Measurements from ENCODE around the gene P2RY8. TPM values are rescaled to one million over a fixed set of nuclear protein-coding genes. Genes with fewer than 3 reads are reported as not detected.
"Not testable (repeated sequence)": the region's sequence is repeated elsewhere in the genome, so short reads cannot be mapped to it uniquely, and the experiment has no call there.

The P2RY8 gene
- total RNA-seq, 1 experiment from 2014 or later = 0.03 TPM

- DNase-seq = no peak
These were observed 59.1 kb downstream of the P2RY8 start for GRCh38 chrX:1477801-1478458.

DNA sequence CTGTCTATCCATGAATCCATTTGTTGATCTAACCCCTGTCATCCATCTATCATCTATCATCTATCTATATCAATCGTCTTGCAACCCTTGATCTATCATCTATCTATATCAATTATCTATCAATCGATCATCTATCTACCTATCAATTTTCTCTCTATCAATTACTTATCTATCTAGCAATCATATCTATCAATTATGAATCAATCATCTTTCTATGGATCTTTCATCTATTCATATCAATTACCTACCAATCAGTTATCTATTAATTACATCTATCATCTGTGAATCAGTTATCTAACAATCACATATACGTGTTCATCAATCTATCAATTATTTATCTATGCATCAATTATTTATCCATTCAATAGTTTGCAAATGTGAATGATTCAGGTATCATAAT lies 59.8 kb downstream of the P2RY8 start:
- H3K27me3 ChIP-seq (ENCODE audit: control insufficient read depth, insufficient read depth, low read length) = no peaks in the 10 kb centered on the region; the same call in 1 of the 2 replicates
- no peak for DNase-seq
- no peak overlapping the region for H3K4me3 ChIP-seq (ENCODE audit: insufficient read depth, low read depth, low read length)
- no peaks in the 10 kb centered on the region for H3K36me3 ChIP-seq (replicated peaks; ENCODE audit: control insufficient read depth, insufficient read depth, low read length)

More at GRCh38 chrX:1477801-1478458, 59.1 kb downstream of the P2RY8 start:
- H3K36me3 ChIP-seq (replicated peaks; ENCODE audit: control insufficient read depth, insufficient read depth, low read length) = no peaks in the 10 kb centered on the region
- H3K4me3 ChIP-seq (ENCODE audit: insufficient read depth, low read depth, low read length) = no peak overlapping the region
- no peaks in the 10 kb centered on the region; the same call in 1 of the 2 replicates for H3K27me3 ChIP-seq (ENCODE audit: control insufficient read depth, insufficient read depth, low read length)

DNA sequence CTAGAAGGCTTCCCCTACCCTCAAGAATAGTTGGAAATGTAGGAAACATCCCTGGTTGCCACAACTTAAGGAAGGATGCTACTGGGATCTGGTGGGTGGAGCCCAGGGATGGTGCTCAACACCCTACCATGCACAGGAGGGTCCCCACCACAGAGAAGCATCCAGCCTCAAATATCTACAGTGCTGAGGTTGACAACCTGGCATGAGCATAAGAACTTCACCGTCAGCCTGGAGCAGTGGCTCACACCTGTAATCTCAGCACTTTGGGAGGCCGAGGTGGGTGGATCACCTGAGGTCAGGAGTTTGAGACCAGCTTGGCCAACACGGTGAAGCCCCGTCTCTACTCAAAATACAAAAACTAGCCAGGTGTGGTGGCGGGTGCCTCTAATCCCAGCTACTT lies 60.3 kb downstream of the P2RY8 start:
- Histone ChIP-seq H3K27me3 (ENCODE audit: control insufficient read depth, insufficient read depth, low read length) (no peaks in the 10 kb centered on the region; the same call in 1 of the 2 replicates), H3K4me3 (ENCODE audit: insufficient read depth, low read depth, low read length) (no peak overlapping the region), H3K36me3 (replicated peaks; ENCODE audit: control insufficient read depth, insufficient read depth, low read length) (no peaks in the 10 kb centered on the region)
- no peak for DNase-seq

DNA sequence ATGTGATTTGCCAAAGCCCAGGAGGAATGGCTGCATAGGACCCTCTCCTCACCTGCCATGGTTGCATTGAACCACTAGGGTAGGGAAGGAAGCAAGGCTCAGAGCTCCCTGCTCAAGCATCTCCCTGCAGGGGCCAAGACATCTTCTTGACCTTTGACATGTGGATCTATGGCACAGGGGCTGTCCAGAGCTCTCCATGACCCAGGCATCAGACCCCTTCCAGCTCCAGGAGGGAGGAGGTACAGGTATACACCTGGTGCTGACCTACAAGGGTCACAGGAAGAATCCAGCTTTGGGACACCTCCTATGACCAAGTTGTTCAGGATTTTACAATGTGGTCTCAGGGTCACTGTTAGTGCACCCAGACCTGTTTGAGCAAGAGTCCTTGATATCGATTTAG lies 61.1 kb downstream of the P2RY8 start:
- DNase-seq = no peak
- no peak overlapping the region for H3K4me3 ChIP-seq (ENCODE audit: insufficient read depth, low read depth, low read length)
- no peaks in the 10 kb centered on the region for H3K36me3 ChIP-seq (replicated peaks; ENCODE audit: control insufficient read depth, insufficient read depth, low read length)
- H3K27me3 ChIP-seq (ENCODE audit: control insufficient read depth, insufficient read depth, low read length) = no peaks in the 10 kb centered on the region; the same call in 1 of the 2 replicates

GRCh38 chrX:1475481-1475880 lies 61.5 kb downstream of the P2RY8 start:
- no peaks in the 10 kb centered on the region for H3K36me3 ChIP-seq (replicated peaks; ENCODE audit: control insufficient read depth, insufficient read depth, low read length)
- DNase-seq = no peak
- no peak overlapping the region for H3K4me3 ChIP-seq (ENCODE audit: insufficient read depth, low read depth, low read length)
- no peaks in the 10 kb centered on the region; the same call in 1 of the 2 replicates for H3K27me3 ChIP-seq (ENCODE audit: control insufficient read depth, insufficient read depth, low read length)

- H3K36me3 ChIP-seq (replicated peaks; ENCODE audit: control insufficient read depth, insufficient read depth, low read length); H3K27me3 ChIP-seq (ENCODE audit: control insufficient read depth, insufficient read depth, low read length); H3K4me3 ChIP-seq (ENCODE audit: insufficient read depth, low read depth, low read length); DNase-seq: not testable (repeated sequence)
These were observed 62.4 kb downstream of the P2RY8 start for GRCh38 chrX:1474593-1474992.

GRCh38 chrX:1472975-1473374 lies 64.0 kb downstream of the P2RY8 start:
- no peak for DNase-seq
- Histone ChIP-seq H3K4me3 (ENCODE audit: insufficient read depth, low read depth, low read length) (no peak overlapping the region), H3K36me3 (replicated peaks; ENCODE audit: control insufficient read depth, insufficient read depth, low read length) (no peaks in the 10 kb centered on the region), H3K27me3 (ENCODE audit: control insufficient read depth, insufficient read depth, low read length) (no peaks in the 10 kb centered on the region; the same call in 1 of the 2 replicates)

GRCh38 chrX:1468250-1468772 lies 68.7 kb downstream of the P2RY8 start:
- H3K36me3 ChIP-seq (replicated peaks; ENCODE audit: control insufficient read depth, insufficient read depth, low read length) = no peaks in the 10 kb centered on the region
- H3K27me3 ChIP-seq (ENCODE audit: control insufficient read depth, insufficient read depth, low read length) = no peaks in the 10 kb centered on the region
- DNase-seq = no peak
- no peak overlapping the region for H3K4me3 ChIP-seq (ENCODE audit: insufficient read depth, low read depth, low read length)

GRCh38 chrX:1466971-1467561 lies 69.9 kb downstream of the P2RY8 start:
- Histone ChIP-seq H3K27me3 (ENCODE audit: control insufficient read depth, insufficient read depth, low read length) (no peaks in the 10 kb centered on the region), H3K4me3 (ENCODE audit: insufficient read depth, low read depth, low read length) (no peak overlapping the region), H3K36me3 (replicated peaks; ENCODE audit: control insufficient read depth, insufficient read depth, low read length) (no peaks in the 10 kb centered on the region)
- no peak for DNase-seq

- DNase-seq = no peak
- H3K36me3 ChIP-seq (replicated peaks; ENCODE audit: control insufficient read depth, insufficient read depth, low read length) = no peaks in the 10 kb centered on the region
- H3K4me3 ChIP-seq (ENCODE audit: insufficient read depth, low read depth, low read length) = no peak overlapping the region
- H3K27me3 ChIP-seq (ENCODE audit: control insufficient read depth, insufficient read depth, low read length) = no peaks in the 10 kb centered on the region
These were observed 70.7 kb downstream of the P2RY8 start for GRCh38 chrX:1466232-1466661.

DNA sequence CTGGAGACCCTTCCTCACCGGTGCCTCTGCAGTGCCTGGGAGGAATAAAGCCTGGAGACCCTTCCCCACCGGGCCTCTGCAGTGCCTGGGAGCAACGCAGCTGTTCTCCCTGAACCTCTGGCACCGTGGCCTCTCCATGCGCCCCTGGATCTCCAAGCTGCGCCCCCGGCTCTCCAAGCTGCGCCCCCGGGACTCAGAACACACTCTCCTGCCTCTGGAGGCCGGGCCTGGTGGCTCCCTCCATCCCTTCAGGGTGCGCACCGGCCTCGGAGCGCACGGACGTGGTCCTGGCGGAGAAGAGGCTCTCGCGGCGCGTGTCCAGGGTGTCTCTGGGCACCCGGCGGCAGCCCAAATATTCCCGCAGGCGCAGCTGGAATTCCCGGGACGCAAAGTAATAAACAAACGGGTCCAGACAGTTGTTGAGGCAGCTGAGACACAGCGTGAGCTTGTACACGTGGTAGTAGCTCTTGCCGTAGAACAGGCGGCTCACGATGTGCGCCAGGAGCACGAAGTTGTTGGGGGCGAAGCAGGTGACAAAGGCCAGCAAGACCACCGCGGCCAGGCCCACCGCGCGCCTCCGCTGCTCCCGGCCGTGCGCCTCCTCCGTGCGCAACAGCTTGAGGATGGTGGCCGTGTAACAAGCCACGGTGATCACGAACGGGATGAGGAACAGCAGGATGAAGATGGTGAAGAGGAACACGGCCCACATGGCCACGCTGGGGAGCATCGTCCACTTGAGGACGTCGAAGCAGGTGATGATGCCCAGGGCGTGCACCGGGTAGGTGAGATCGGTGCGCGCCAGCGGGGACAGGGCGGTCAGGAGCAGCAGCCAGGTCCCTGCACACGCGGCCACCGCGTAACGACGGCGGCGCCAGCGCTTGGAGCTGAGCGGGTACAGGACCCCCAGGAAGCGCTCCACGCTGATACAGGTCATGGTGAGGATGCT lies 71.4 kb downstream of the P2RY8 start:
- no peak overlapping the region for H3K4me3 ChIP-seq (ENCODE audit: insufficient read depth, low read depth, low read length)
- no peak for DNase-seq
- no peaks in the 10 kb centered on the region for H3K27me3 ChIP-seq (ENCODE audit: control insufficient read depth, insufficient read depth, low read length)
- no peaks in the 10 kb centered on the region for H3K36me3 ChIP-seq (replicated peaks; ENCODE audit: control insufficient read depth, insufficient read depth, low read length)

DNA sequence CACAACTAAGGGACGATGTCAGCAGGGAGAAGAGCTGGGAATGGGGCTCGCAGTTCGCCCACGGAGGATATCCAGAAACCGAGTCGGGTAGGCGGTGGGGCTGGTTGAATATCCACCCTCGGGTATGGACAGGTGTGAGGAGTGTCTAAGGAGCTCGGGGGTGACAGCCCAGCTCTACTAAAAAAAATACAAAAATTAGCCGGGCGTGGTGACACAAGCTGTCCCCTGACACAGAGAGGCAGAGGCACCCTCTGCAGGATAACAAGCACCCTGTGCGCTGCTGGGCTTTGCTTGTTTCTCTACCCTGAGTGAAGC lies 72.1 kb downstream of the P2RY8 start:
- Histone ChIP-seq H3K27me3 (ENCODE audit: control insufficient read depth, insufficient read depth, low read length) (no peaks in the 10 kb centered on the region), H3K4me3 (ENCODE audit: insufficient read depth, low read depth, low read length) (no peak overlapping the region), H3K36me3 (replicated peaks; ENCODE audit: control insufficient read depth, insufficient read depth, low read length) (no peaks in the 10 kb centered on the region)
- no peak for DNase-seq

- Histone ChIP-seq H3K27me3 (ENCODE audit: control insufficient read depth, insufficient read depth, low read length) (no peaks in the 10 kb centered on the region), H3K4me3 (ENCODE audit: insufficient read depth, low read depth, low read length) (no peak overlapping the region), H3K36me3 (replicated peaks; ENCODE audit: control insufficient read depth, insufficient read depth, low read length) (no peaks in the 10 kb centered on the region)
- no peak for DNase-seq
These were observed 72.7 kb downstream of the P2RY8 start for GRCh38 chrX:1464041-1464970.

DNA sequence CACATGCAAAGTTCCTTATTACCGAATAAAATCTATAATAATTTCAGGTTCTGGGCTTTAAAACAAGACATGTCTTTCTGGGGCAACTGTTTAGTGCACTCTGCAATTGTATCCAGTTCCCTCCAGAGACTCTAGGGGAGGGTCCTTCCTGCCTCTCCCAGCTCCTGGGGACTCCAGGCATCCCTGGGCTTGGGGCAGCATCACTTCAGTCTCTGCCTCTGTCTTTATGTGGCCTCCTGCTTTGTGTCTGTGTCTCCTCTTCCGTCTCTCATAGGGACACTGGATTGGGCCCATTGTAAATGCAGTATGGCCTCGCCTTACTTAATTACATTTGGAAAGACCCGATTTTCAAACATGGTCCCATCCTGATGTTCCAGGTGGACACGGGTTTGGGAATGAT lies 73.4 kb downstream of the P2RY8 start:
- Histone ChIP-seq H3K36me3 (replicated peaks; ENCODE audit: control insufficient read depth, insufficient read depth, low read length) (no peaks in the 10 kb centered on the region), H3K4me3 (ENCODE audit: insufficient read depth, low read depth, low read length) (no peak overlapping the region), H3K27me3 (ENCODE audit: control insufficient read depth, insufficient read depth, low read length) (no peaks in the 10 kb centered on the region)
- DNase-seq = no peak

All from H7 (cell line).